ENCODE data around the gene CEP112. TPM values are rescaled to one million over a fixed set of nuclear protein-coding genes. Genes with fewer than 3 reads are reported as not detected.

CEP112 gene
- total RNA-seq, 6 experiments from 2014 or later = 5.3 to 7.7 (median 6.9) TPM

- DNase-seq = no peak
- TF ChIP-seq CTCF (IDR thresholded peaks at IDR 0.05) = no peak
- H3K9me3 Mint-ChIP-seq = no peaks in the 10 kb centered on the region
- H3K27me3 Mint-ChIP-seq (ENCODE audit: insufficient read depth) = peaks cover 1% of the 10 kb centered on the region
- H3K4me3 Mint-ChIP-seq = no peak overlapping the region
- H3K36me3 Mint-ChIP-seq (ENCODE audit: low read depth) = 0 out of 2 replicates have a peak, but pooled peaks cover 3% of the 10 kb centered on the region
- no peaks in the 10 kb centered on the region for H3K4me1 Mint-ChIP-seq (ENCODE audit: low read depth)
- H3K27ac Mint-ChIP-seq = no peak overlapping the region
Observed at GRCh38 chr17:65901394-65901793, 290.5 kb downstream of the CEP112 start.

GRCh38 chr17:65900216-65900615 lies 291.7 kb downstream of the CEP112 start:
- H3K36me3 Mint-ChIP-seq (ENCODE audit: low read depth) = 0 out of 2 replicates have a peak, but pooled peaks cover 3% of the 10 kb centered on the region
- H3K4me1 Mint-ChIP-seq (ENCODE audit: low read depth) = no peaks in the 10 kb centered on the region
- no peak for TF ChIP-seq CTCF (IDR thresholded peaks at IDR 0.05)
- H3K9me3 Mint-ChIP-seq = no peaks in the 10 kb centered on the region
- H3K4me3 Mint-ChIP-seq = no peak overlapping the region
- no peak for DNase-seq
- H3K27me3 Mint-ChIP-seq (ENCODE audit: insufficient read depth) = peaks cover 1% of the 10 kb centered on the region
- no peak overlapping the region for H3K27ac Mint-ChIP-seq

GRCh38 chr17:65898651-65899050 lies 293.3 kb downstream of the CEP112 start:
- H3K4me1 Mint-ChIP-seq (ENCODE audit: low read depth) = no peaks in the 10 kb centered on the region
- no peak for TF ChIP-seq CTCF (IDR thresholded peaks at IDR 0.05)
- H3K27me3 Mint-ChIP-seq (ENCODE audit: insufficient read depth) = peaks cover 1% of the 10 kb centered on the region
- no peak for DNase-seq
- no peak overlapping the region for H3K27ac Mint-ChIP-seq
- 0 out of 2 replicates have a peak, but pooled peaks cover 3% of the 10 kb centered on the region for H3K36me3 Mint-ChIP-seq (ENCODE audit: low read depth)
- no peak overlapping the region for H3K4me3 Mint-ChIP-seq
- H3K9me3 Mint-ChIP-seq = no peaks in the 10 kb centered on the region

- H3K27ac Mint-ChIP-seq = no peak overlapping the region
- TF ChIP-seq CTCF (IDR thresholded peaks at IDR 0.05) = no peak
- peaks cover 7% of the 10 kb centered on the region for H3K4me1 Mint-ChIP-seq (ENCODE audit: low read depth)
- H3K36me3 Mint-ChIP-seq (ENCODE audit: low read depth) = no peaks in the 10 kb centered on the region
- peaks cover 1% of the 10 kb centered on the region; the same call in 1 of the 2 replicates for H3K27me3 Mint-ChIP-seq (ENCODE audit: insufficient read depth)
- H3K9me3 Mint-ChIP-seq = no peaks in the 10 kb centered on the region
- no peak for DNase-seq
- H3K4me3 Mint-ChIP-seq = no peak overlapping the region
Observed at GRCh38 chr17:65896889-65897288, 295.0 kb downstream of the CEP112 start.

GRCh38 chr17:65895969-65896368 lies 296.0 kb downstream of the CEP112 start:
- no peak overlapping the region for H3K27ac Mint-ChIP-seq
- no peaks in the 10 kb centered on the region for H3K27me3 Mint-ChIP-seq (ENCODE audit: insufficient read depth)
- TF ChIP-seq CTCF (IDR thresholded peaks at IDR 0.05) = no peak
- peaks cover 7% of the 10 kb centered on the region for H3K4me1 Mint-ChIP-seq (ENCODE audit: low read depth)
- no peaks in the 10 kb centered on the region for H3K36me3 Mint-ChIP-seq (ENCODE audit: low read depth)
- H3K4me3 Mint-ChIP-seq = no peak overlapping the region
- no peak for DNase-seq
- no peaks in the 10 kb centered on the region for H3K9me3 Mint-ChIP-seq

All from HFFc6 (cell line).